ENCODE measurements around the gene GEMIN4.

GRCh38 chr17:746181-746580 lies 5.9 kb downstream of the GEMIN4 start:
- TF ChIP-seq CTCF (IDR thresholded peaks at IDR 0.05) (no peak), POLR2A (IDR thresholded peaks at IDR 0.05) (no peak)

All from transverse colon (tissue), 3 donors.